ENCODE data around the gene FAM50B.

FAM50B gene

DNA sequence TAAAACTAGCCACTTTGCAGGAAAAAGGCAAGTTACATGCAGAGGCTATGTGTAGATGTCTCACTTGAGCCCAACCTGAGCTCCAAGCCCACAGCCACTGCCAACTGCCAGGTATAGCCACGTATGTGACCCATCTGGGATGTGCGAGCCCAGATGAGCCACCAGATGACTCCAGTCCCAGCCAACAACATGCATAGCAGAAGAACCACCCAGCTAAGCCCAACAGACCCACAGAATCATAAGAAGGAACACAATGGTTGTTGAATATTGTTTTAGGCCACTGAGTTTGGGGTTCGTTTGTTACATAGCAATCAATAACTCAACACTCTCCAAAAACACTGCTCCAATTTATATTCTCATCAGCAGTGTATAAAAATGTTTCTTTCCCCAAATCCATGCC, 16.3 kb downstream of the FAM50B start:
- TF ChIP-seq, protein P1, sequence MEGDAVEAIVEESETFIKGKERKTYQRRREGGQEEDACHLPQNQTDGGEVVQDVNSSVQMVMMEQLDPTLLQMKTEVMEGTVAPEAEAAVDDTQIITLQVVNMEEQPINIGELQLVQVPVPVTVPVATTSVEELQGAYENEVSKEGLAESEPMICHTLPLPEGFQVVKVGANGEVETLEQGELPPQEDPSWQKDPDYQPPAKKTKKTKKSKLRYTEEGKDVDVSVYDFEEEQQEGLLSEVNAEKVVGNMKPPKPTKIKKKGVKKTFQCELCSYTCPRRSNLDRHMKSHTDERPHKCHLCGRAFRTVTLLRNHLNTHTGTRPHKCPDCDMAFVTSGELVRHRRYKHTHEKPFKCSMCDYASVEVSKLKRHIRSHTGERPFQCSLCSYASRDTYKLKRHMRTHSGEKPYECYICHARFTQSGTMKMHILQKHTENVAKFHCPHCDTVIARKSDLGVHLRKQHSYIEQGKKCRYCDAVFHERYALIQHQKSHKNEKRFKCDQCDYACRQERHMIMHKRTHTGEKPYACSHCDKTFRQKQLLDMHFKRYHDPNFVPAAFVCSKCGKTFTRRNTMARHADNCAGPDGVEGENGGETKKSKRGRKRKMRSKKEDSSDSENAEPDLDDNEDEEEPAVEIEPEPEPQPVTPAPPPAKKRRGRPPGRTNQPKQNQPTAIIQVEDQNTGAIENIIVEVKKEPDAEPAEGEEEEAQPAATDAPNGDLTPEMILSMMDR (IDR thresholded peaks at IDR 0.05; ENCODE audit: borderline replicate concordance, control extremely low read depth, extremely low read depth, insufficient read depth, missing control alignments): no peak
- in situ Hi-C loops (cut with MboI; ENCODE audit: low sequenced_read_pairs, unreplicated experiment): no loop called here
- no peak for DNase-seq (ENCODE audit: low spot score)

DNA sequence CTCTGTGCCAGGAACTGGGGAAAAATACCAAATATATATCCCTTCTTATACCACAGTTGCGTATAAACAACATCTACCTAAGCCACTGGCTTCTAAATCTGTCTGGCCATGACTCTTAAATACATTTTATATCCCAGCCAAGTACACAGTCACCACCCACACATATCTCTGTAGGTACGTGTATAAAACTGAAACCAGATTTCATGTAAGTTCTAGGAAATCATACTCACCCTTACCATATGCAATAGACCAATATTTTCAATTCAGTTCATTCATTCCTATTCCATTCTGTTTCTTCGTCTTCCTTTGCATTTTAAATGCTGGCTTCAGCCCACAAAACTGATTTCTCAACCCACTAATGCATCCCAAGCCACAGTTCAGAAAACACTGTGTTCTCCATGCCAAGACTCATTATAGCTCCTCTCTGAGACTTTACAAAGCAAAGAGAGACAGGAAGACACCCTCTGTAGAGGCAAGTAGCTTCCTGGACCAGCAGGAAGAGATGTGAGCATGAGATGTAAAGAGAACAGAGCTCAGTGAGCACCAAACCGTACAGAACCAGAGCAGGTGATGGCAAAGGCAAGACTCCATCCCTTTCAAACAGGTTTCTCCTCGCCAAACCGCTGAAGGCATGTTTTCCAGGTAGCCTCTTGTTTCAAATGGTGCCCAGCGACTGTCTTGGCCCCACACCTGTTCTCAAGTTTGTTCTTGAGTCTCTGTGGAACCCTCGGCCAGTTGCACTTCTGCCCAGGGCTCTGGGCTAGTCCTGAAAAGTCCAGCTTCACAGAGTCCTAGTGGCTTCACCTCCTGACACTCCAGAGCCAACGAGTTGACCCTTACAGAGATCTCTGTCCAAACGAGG, 18.7 kb downstream of the FAM50B start:
- no peak for DNase-seq (ENCODE audit: low spot score)
- in situ Hi-C loops (cut with MboI; ENCODE audit: low sequenced_read_pairs, unreplicated experiment): no loop called here
- TF ChIP-seq, protein P1 (IDR thresholded peaks at IDR 0.05; ENCODE audit: borderline replicate concordance, control extremely low read depth, extremely low read depth, insufficient read depth, missing control alignments): no peak

DNA sequence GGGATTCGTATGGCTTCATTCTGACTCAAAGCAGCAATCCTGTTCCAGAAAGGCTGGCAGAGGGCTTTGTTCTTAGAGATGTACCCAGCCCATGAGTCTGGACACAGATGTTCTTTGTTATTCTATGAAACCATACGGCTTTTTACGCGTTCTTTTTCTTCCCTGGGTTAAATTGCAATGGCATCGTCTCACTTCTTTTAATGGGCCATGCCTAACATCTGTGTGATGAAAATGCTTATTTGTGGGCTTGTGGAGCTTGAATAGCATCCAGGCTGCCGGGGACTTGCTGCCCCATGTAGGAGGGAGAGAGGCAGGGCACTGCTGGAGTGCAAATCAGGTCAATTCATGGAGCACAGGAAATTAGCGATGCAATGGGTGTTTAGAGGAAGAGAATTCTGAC, 19.4 kb downstream of the FAM50B start:
- TF ChIP-seq, protein P1 (IDR thresholded peaks at IDR 0.05; ENCODE audit: borderline replicate concordance, control extremely low read depth, extremely low read depth, insufficient read depth, missing control alignments): no peak
- in situ Hi-C loops (cut with MboI; ENCODE audit: low sequenced_read_pairs, unreplicated experiment): no loop called here
- DNase-seq (ENCODE audit: low spot score): no peak

DNA sequence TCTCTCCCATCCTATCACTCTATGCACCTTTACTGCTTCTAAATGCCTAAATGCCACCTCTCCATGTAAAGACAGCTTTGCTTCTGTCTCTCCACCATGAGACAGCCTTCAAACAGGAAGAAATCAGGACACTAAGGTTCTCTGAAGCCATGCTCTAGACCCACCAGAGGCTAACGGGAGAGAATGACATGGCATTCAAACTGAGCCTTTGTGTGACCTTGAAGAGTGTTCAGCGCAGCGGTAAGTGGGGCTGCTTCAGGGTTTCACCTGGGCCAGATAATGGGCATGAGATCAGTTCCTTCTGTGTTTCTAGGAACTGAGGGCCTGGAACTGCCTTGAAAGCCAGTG, 20.1 kb downstream of the FAM50B start:
- DNase-seq (ENCODE audit: low spot score): no peak
- in situ Hi-C loops (cut with MboI; ENCODE audit: low sequenced_read_pairs, unreplicated experiment): no loop called here
- TF ChIP-seq, protein P1 (IDR thresholded peaks at IDR 0.05; ENCODE audit: borderline replicate concordance, control extremely low read depth, extremely low read depth, insufficient read depth, missing control alignments): no peak

DNA sequence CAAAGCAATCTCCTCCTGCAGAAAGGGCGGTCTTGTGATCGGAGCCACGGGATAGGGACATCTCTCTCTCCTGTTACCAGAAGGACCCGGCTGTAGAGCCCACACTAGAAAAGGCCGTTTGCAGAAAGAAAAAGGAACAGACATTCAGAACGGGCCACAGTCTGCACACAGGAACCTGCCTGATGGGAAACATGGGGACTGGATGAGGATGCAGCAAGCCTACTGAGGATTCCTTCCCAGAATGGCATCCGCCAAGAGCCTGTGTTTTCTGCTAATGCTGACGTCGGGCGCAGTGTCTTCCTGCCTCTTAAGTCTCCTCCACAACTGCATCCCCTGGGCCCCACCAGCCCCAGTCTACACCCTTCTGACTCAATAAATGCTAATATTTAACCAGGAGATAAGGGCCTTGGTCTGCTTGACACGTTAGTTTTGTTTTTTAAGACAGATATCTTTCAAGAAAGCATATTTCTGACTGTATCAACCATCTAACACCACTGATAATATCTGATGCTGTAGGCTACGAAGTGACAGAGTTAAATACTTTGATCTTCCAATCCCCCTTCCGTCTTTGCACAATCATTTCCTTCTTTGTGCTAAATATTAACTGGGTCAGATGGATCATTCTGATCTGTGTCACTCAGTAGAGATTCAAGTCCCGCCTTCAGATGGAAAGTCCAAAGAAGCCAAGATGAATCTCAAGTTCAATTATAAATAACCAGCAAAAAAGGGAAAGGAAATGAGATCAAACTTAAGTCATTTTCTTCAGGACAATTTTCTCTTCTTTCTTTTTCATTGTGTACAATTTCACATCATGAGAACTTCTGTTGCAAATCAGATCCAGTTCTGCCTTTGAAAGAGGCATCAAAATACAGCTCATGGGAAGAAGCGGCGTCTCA, 20.7 kb downstream of the FAM50B start:
- no peak for DNase-seq (ENCODE audit: low spot score)
- in situ Hi-C loops (cut with MboI; ENCODE audit: low sequenced_read_pairs, unreplicated experiment): no loop called here
- TF ChIP-seq, protein P1 (IDR thresholded peaks at IDR 0.05; ENCODE audit: borderline replicate concordance, control extremely low read depth, extremely low read depth, insufficient read depth, missing control alignments): no peak

DNA sequence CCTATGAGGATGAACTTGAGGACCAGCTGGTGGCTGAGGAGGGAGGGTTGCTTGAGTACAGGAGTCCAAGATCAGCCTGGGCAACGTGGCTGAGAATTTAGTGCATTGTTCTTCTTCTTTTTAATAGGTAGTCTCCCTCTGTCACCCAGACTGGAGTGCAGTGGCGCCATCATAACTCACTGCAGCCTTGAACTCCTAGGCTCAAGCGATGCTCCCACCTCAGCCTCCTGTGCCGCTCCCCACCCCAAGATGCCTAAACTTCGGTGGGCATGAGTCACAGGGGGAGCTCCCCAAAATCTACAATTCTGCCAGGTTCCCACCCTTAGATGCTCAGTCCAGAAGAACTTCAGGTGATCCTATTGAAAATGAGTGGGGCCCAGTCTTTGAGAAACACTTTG, 21.4 kb downstream of the FAM50B start:
- no peak for DNase-seq (ENCODE audit: low spot score)
- TF ChIP-seq, protein P1 (IDR thresholded peaks at IDR 0.05; ENCODE audit: borderline replicate concordance, control extremely low read depth, extremely low read depth, insufficient read depth, missing control alignments): no peak
- in situ Hi-C loops (cut with MboI; ENCODE audit: low sequenced_read_pairs, unreplicated experiment): no loop called here
